Measurements from ENCODE around the gene AJAP1. TPM values are rescaled to one million over a fixed set of nuclear protein-coding genes. Genes with fewer than 3 reads are reported as not detected.

Gene AJAP1
- total RNA-seq, 4 donors from 2014 or later = 0.19 to 0.65 (median 0.22) TPM; not detected in 1

- TF ChIP-seq CTCF (IDR thresholded peaks at IDR 0.05; ENCODE audit: low read depth) = no peak
These were observed 21.8 kb downstream of the AJAP1 start for GRCh38 chr1:4676253-4676652.

- no peak for TF ChIP-seq CTCF (IDR thresholded peaks at IDR 0.05; ENCODE audit: low read depth)
These were observed 23.2 kb downstream of the AJAP1 start for GRCh38 chr1:4677608-4678007.

- TF ChIP-seq CTCF (IDR thresholded peaks at IDR 0.05; ENCODE audit: low read depth) = no peak
These were observed 23.8 kb downstream of the AJAP1 start for GRCh38 chr1:4678066-4678717.

- no peak for TF ChIP-seq CTCF (IDR thresholded peaks at IDR 0.05; ENCODE audit: low read depth)
These were observed 26.6 kb downstream of the AJAP1 start for GRCh38 chr1:4681026-4681425.

GRCh38 chr1:4682607-4683220, 28.3 kb downstream of the AJAP1 start:
- no peak for TF ChIP-seq CTCF (IDR thresholded peaks at IDR 0.05; ENCODE audit: low read depth)

- TF ChIP-seq CTCF (IDR thresholded peaks at IDR 0.05; ENCODE audit: low read depth) = no peak
These were observed 29.7 kb downstream of the AJAP1 start for GRCh38 chr1:4684136-4684535.

GRCh38 chr1:4684864-4685522, 30.6 kb downstream of the AJAP1 start:
- no peak for TF ChIP-seq CTCF (IDR thresholded peaks at IDR 0.05; ENCODE audit: low read depth)
